ENCODE results near the gene FREM2.

DNA sequence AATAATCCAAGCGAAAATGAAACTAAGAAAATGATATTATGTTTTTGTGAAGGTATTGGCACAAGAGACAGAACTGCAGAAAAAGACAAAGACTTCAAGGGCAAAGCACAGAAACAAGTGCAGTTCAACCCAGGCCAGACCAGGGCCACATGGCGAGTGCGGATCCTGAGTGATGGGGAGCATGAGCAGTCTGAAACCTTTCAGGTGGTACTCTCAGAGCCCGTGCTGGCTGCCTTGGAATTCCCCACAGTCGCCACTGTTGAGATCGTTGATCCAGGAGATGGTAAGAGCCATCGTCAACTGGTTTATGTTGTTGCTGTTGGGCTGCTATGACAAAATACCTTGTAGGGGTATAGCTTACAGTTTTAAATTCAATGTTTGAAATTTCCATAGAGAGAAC lies 82.6 kb downstream of the FREM2 start:
- no peak for TF ChIP-seq POLR2A (IDR thresholded peaks at IDR 0.05; ENCODE audit: low read depth, low read length)
- TF ChIP-seq, protein P1, sequence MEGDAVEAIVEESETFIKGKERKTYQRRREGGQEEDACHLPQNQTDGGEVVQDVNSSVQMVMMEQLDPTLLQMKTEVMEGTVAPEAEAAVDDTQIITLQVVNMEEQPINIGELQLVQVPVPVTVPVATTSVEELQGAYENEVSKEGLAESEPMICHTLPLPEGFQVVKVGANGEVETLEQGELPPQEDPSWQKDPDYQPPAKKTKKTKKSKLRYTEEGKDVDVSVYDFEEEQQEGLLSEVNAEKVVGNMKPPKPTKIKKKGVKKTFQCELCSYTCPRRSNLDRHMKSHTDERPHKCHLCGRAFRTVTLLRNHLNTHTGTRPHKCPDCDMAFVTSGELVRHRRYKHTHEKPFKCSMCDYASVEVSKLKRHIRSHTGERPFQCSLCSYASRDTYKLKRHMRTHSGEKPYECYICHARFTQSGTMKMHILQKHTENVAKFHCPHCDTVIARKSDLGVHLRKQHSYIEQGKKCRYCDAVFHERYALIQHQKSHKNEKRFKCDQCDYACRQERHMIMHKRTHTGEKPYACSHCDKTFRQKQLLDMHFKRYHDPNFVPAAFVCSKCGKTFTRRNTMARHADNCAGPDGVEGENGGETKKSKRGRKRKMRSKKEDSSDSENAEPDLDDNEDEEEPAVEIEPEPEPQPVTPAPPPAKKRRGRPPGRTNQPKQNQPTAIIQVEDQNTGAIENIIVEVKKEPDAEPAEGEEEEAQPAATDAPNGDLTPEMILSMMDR (conservative IDR thresholded peaks at IDR 0.05; ENCODE audit: low read depth, low read length) = no peak
- no peak for TF ChIP-seq MXI1 (IDR thresholded peaks at IDR 0.05; ENCODE audit: borderline replicate concordance, low read depth, low read length)
- no peak for TF ChIP-seq RCOR1 (IDR thresholded peaks at IDR 0.05; ENCODE audit: insufficient replicate concordance, low read length)
- no peak for TF ChIP-seq CHD1 (IDR thresholded peaks at IDR 0.05; ENCODE audit: low read depth, low read length)
- TF ChIP-seq RAD21 (IDR thresholded peaks at IDR 0.05; ENCODE audit: low read length) = no peak
- no peak for TF ChIP-seq MAFK (IDR thresholded peaks at IDR 0.05; ENCODE audit: low read depth, low read length)
- no peak for TF ChIP-seq MAZ (IDR thresholded peaks at IDR 0.05; ENCODE audit: borderline replicate concordance, low read depth, low read length)
- TF ChIP-seq SMC3 (IDR thresholded peaks at IDR 0.05; ENCODE audit: low read depth, low read length) = no peak
- no peak for TF ChIP-seq CEBPB (IDR thresholded peaks at IDR 0.05; ENCODE audit: low read depth, low read length)
- TF ChIP-seq BHLHE40 (IDR thresholded peaks at IDR 0.05; ENCODE audit: low read depth, low read length) = no peak
- TF ChIP-seq, protein P2, sequence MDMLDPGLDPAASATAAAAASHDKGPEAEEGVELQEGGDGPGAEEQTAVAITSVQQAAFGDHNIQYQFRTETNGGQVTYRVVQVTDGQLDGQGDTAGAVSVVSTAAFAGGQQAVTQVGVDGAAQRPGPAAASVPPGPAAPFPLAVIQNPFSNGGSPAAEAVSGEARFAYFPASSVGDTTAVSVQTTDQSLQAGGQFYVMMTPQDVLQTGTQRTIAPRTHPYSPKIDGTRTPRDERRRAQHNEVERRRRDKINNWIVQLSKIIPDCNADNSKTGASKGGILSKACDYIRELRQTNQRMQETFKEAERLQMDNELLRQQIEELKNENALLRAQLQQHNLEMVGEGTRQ (IDR thresholded peaks at IDR 0.05; ENCODE audit: low read depth, low read length) = no peak
- no peak for TF ChIP-seq NFE2L2 (IDR thresholded peaks at IDR 0.05; ENCODE audit: low read depth, low read length)
- no peak for TF ChIP-seq RFX5 (IDR thresholded peaks at IDR 0.05; ENCODE audit: low read depth, low read length)

Data from IMR-90 (cell line).